ENCODE measurements around the gene CENPK. TPM values are rescaled to one million over a fixed set of nuclear protein-coding genes. Genes with fewer than 3 reads are reported as not detected.
A peak's percentile ranks its signal among the peaks of the same experiment; 100 is the strongest.
"Not testable (repeated sequence)": the region's sequence is repeated elsewhere in the genome, so short reads cannot be mapped to it uniquely, and the experiment has no call there.

Gene CENPK, protein sequence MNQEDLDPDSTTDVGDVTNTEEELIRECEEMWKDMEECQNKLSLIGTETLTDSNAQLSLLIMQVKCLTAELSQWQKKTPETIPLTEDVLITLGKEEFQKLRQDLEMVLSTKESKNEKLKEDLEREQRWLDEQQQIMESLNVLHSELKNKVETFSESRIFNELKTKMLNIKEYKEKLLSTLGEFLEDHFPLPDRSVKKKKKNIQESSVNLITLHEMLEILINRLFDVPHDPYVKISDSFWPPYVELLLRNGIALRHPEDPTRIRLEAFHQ
- 0.25 TPM for total RNA-seq

DNA sequence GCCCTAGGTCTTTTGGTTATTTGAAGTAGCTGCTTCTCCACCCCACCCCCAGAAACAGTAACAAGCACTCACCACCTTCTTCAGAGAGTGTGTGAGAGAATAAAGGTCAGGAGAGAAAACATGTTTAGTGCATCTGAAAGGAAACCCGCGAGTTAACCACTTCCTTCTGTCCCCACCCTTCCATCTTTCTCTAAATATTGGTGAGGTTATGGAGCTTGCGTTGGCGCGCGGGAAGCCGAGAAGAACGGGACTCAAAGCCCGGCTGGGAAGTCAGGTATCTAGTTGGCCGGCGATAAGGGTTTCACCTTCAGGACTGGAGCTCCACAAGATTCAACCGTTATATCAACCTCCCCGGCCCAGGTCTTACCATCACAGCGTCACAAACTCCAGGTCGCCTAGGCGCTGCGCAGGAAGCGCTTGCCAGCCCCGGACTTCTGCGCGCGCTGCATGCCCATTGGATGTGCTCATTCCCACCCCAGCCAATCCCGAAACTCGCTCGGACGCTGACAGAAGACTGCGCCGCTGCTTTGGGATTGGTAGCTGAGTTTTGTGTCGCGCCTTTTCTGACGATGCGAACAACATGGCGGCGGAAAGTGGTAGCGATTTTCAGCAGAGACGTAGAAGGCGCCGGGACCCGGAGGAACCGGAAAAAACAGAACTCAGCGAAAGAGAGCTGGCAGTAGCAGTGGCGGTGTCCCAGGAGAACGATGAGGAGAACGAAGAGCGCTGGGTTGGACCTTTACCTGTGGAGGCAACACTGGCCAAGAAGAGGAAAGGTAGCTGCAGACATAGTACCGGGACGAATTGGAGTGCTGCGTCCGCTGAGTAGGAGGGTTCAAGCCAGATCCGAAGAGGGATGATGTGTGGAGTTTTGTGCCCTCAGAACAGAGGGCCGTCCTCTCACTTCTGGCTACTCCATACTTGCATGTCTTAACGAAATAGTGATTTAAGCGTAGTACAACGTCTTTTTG is at the start of gene CENPK, which contains the start of gene PPWD1:
Gene CENPK, minus strand, starts transcription at position 438 of the 971 bp plus-strand sequence. CDS start 8,261 bp downstream, outside the sequence.
Gene PPWD1, plus strand, starts transcription at position 566 of the 971 bp plus-strand sequence. Its CDS starts 15 bp downstream, at position 581.
- peak; percentile 95 for DNase-seq (ENCODE audit: low spot score)
- peak; percentile 99 for ATAC-seq

DNA sequence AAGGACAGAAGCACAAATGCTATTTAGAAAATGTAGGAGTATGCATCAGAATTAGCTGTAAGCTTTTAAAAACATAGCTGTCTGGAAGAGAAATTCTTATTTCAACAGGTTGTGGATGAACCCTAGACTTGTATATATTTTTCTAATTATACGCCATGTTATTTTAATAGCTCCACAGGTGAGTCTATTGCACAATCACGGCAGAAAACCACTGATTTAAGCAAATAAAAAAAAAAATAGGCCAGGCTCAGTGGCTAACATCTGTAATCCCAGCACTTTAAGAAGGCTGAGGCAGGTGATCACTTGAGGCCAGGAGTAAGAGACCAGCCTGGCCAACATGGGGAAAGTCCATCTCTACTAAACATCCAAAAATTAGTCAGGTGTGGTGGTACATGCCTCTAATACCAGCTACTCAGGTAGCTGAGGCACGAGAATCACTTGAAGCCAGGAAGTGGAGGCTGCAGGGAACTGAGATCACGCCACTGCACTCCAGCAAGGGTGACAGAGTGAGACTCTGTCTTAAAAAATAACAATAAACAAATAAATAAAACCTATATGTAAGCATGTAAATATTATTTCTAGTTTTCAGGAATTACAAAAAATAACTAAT is 49.4 kb upstream of the CENPK start:
- ATAC-seq: no peak
- DNase-seq (ENCODE audit: low spot score): no peak

DNA sequence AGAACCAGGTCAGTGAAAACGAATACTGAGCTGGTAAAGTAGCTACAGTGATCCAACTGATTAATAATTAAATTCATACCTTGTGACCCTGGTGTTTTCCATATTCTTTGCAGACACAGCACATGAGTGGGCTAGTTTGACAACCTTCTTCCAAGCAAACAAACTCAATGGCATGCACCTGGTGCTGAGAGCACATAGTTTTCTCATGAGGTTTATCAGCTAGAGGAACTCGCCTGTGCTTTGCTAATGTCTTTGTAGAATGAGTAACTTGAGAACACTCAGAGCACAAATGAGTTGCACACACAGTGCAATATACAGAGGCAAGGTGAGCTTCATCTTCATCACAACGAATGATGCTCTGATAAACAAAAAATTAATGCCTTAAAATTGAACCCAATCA is 48.6 kb upstream of the CENPK start:
- no peak for ATAC-seq
- DNase-seq (ENCODE audit: low spot score): no peak

DNA sequence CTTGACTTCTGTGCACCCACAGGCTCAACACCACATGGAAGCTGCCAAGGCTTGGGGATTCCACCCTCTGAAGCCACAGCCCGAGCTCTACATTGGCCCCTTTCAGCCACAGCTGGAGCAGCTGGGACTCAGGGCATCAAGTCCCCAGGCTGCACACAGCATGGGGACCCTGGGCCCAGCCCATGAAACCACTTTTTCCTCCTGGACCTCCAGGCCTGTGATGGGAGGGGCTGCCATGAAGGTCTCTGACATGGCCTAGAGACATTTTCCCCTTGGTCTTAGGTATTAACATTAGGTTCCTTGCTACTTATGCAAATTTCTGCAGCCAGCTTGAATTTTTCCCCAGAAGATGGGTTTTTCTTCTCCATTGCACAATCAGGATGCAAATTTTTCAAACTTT is 38.8 kb upstream of the CENPK start:
- not testable (repeated sequence) for ATAC-seq

DNA sequence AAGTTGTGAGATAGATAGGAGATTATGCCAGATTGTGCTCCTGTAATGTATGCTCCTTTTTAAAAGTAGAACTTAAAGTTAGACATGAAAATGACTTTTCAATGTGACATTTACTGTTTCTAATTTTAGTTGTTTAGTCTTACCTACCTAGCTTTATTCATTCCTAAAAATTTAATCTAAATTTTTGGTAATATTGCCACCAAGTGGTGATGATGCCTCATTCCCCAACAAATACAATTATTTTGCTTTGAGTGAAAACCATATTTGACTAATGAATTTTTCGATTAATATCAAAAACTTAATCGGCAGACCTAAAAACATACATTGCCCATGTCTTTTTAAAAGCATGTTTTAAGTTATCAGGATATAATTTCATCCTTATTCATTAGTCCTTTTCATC is 25.7 kb upstream of the CENPK start:
- DNase-seq (ENCODE audit: low spot score) (no peak), ATAC-seq (no peak)

More for the DNA sequence above, 38.8 kb upstream of the CENPK start:
- not testable (repeated sequence) for DNase-seq (ENCODE audit: low spot score)

DNA sequence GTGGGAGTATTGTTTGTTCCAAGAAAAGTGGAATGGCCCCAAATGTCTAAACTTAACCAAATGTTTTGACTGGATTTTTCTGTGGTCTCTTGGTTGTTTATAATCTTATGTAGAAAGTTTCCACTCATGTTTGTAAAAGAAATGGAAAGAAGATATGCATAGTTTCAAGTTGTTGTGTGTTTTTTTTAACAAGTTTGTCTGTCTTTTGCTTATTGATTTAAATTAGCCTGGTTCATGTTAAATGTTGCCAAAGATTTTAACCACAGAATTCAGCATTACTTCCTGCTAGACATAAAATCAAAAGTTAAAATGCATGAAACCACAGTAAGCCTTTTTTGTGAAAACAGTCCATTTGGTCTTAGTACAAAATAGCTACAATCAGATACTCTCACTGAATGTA is 14.2 kb upstream of the CENPK start:
- no peak for DNase-seq (ENCODE audit: low spot score)
- no peak for ATAC-seq

DNA sequence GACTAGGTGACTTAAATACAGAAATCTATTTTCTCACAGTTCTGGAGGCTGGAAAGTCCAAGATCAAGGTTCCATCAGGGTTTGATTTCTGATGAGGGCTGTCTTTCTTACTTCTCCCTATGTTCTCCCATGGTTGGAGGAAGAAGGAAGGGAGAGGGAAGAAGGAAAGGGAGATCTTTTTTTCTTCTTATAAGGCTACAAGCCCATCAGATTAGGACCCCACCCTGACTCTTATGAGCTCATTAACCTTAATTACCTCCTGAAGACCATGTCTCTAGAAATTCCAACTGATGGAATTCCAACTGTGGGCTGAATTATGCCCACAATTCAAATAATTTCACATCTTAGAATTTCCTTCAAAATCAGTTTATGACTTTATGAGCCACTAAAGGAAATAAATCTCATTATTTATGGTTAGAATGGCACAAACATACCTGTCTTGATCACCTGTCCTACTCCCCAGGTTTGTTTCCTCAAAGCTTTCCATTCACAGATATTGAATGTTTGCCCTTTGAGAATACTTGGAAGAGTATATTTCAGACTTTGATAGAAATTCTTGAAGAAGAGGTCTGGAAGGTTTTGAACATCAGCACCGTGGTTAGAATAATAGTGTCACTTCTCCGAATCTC is 7.7 kb upstream of the CENPK start:
- DNase-seq (ENCODE audit: low spot score) (no peak), ATAC-seq (no peak)

DNA sequence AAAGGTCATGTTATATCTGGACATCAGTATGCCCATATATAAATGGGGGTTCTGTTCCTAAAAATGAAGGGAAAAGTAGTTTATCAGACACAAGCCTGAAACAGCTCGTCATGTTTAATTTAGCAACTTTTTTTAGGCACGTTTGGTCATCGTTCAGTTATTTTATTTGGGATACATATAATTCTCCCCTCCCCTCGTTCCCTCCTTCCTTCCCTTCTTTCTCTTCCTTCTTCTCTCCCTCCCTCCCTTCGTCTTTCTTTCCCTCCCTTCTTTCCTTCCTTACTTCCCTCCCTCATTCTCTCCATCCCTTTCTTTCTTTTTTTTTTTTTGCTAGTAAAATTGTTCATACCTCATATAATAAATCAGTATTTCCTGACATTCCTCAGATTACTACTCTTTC is 3.5 kb upstream of the CENPK start:
- DNase-seq (ENCODE audit: low spot score) (no peak), ATAC-seq (no peak)

DNA sequence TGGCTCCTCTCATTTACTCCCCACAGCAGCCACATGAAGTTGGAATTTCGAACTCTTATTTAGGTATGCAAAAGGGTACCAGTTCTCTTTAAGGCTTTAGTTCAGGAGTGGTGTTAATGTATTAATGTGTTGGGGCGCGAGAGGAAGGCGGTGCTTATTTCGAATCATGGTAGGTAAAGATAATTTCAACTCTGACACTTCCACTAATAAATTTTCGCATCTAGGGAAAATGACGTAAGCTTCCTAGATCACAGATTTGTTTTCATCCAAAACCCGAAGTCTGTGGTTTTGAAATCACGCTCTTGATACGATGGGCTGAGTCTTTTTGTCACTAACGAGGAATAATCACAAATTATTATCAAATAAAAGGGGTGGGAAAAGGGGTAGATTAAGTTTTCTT is 809 bp upstream of the CENPK start:
- ATAC-seq: no peak
- no peak for DNase-seq (ENCODE audit: low spot score)

DNA sequence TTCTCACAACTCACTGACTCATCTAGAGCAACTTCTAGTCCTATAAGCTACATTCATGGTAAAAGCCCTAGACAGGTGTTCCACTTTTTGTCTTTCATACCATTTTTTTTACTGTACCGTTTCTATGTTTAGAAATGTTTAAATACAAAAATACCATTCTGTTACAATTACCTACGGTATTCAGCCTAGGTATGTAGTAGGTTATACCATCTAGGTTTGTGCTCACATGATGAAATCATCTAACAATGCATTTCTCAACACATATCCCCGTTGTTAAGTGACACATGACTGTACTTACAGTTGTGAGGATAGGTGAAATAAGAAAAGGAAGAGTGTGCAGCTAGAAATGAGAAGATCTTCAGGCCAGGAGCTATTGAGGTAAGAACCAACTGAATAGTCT is 6.2 kb downstream of the CENPK start:
- ATAC-seq: no peak
- DNase-seq (ENCODE audit: low spot score): no peak

DNA sequence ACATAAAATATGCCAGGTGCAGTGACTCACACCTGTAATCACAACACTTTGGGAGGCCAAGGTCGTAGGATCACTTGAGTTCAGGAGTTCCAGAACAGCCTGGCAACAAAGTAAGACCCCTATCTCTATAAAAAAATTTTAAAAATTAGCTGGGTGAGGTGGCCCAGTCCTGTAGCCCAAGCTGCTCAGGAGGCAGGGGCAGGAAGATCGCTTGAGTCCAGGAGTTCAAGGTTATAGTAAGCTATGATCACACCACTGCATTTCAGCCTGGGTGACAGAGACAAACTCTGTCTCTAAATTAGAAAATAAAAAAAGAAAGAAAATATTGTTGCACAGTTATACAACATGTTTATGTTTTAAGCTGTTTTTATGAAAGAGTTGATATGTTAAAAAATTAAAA is 6.8 kb downstream of the CENPK start:
- DNase-seq (ENCODE audit: low spot score) (no peak), ATAC-seq (no peak)

DNA sequence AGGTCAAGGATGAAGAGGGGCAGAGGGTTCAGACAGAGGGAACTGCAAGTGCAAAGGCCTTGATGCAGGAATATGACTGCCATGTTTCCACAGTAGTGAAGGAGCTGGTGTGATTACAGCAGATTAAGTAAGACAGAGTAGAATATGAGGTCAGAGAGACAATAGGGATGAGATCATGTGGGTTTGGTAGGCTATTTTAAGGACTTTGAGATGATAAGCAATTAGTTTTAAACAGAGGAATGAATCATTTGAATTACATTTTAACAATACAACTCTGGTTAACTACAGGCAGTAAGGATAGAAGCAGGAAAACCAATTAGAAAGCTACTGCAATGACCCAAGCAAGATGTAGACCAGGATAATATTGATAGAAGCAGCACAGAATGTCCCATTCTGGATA is 7.7 kb downstream of the CENPK start:
- no peak for DNase-seq (ENCODE audit: low spot score)
- ATAC-seq: no peak

DNA sequence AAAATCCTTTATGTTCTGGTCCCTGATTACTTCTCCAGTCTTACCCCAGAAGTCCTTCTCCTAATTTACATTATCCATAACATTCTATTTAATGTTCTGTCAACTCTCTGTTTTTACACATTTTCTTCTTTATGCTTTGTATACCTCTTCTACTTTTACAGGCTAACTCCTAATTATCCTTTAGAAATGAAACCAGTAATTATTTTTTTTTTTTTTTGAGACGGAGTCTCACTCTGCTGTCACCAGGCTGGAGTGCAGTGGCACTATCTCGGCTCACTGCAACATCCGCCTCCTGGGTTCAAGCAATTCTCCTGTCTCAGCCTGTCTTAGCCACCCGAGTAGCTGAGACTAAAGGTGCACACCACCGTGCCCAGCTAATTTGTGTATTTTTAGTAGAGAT is 9.0 kb downstream of the CENPK start:
- no peak for ATAC-seq
- DNase-seq (ENCODE audit: low spot score): no peak

DNA sequence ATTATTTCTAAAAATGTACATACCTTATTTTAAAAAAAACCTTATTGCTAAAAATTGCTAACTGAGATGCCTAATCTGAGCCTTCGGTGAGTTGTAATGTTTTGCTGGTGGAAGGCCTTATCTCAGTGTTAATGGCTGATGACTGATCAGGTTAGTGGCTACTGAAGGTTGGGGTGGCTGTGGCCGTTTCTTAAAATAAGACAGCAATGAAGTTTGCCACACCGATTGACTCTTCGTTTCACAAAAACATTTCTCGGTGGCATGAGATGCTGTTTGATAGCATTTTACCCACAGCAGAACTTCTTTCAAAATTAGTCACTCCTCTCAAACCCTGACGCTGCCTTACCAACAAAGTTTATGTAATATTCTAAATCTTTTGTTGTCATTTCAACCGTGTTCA is 14.7 kb downstream of the CENPK start:
- DNase-seq (ENCODE audit: low spot score) (no peak), ATAC-seq (no peak)

DNA sequence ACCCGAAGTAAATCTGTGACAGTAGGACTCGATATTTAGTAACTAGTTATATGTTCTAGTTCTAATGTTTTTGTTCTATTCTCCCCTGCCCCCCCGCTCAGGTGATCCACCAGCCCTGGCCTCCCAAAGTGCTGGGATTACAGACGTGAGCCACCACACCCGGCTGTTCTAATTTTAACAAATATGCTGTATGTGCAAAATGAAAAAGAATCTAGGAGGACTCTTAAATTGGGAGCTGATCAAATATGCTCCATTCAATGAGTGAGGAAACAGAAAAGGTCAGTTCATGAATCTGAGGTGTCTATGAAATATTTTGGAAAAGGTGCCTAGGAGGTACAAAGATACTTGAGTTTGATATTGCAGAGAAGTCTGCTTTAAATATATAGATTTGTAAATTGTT is 16.8 kb downstream of the CENPK start:
- no peak for ATAC-seq

DNA sequence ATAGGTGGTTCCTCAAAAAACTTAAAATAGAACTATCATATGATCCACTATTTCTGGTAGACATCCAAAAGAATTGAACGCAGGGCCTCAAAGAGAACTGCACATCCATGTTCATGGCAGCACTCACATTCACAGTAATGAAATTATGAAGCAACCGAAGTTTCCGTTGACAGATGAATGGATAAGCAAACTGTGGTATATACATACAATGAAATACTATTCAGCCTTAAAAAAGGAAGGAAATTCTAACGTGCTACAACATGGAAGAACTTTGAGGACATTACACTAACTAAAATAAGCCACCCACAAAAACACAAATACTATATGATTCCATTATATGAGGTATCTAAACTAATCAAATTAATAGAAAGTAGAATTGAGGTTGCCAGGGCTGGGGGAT is 18.5 kb downstream of the CENPK start:
- no peak for DNase-seq (ENCODE audit: low spot score)
- no peak for ATAC-seq

More for the DNA sequence above, 16.8 kb downstream of the CENPK start:
- DNase-seq (ENCODE audit: low spot score): no peak

DNA sequence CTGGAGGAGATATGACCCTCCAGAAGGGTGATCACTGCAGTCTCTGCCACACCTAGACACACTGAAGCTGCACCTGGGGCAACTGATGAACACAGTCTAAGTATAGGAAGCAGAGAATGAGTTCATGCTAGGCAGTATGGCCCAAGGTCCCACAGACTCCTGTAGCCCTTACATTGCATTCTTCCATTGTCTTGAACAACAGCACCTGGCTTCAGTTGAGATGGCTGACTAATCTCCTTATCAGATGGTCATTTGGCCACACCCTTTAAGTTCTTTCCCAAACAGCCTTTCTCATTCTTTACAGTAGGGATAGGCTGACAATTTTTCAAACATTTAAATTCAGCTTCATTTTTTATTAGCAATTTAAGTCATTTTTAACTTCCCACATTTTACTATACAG is 23.1 kb downstream of the CENPK start:
- ATAC-seq: no peak
- no peak for DNase-seq (ENCODE audit: low spot score)

DNA sequence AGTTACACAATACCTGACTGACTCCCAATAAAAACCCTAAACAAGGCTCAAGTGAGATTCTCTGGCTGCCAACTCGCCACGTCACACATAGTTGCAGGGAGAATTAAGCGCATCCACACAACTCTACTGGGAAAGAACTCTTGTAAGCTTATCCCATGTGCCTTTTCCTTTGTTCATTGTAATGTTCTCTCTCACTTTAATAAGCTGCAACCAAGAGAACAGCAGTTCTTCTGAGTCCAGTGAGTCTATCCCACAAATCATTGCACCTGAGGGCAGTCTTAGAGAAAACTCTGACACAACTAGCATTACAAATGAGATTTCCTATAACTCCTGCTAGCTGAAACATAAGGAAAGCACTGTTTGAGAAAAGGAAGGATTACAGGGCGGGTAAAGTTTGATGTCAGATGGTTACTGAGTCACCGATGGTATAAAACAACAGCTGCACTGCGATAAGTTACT is 27.4 kb downstream of the CENPK start:
- DNase-seq (ENCODE audit: low spot score): no peak

DNA sequence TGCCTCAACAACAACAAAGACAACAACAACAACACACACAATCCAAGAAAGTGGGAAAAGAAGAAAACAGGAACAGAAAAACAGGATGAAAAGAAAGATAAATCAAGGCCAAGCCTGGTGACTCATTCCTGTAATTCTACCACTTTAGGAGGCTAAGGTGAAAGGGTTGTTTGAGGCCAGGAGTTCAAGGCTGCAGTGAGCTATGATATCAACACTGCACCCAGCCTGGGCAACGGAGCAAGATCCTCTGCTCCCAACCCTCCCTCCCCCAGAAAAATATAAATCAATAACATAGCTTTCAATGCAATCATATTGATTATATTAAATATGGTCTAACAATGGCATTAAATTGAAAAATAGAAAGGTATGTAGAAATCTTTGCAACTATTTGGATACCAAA is 32.1 kb downstream of the CENPK start:
- ATAC-seq (no peak), DNase-seq (ENCODE audit: low spot score) (no peak)

More for the DNA sequence above, 27.4 kb downstream of the CENPK start:
- no peak for ATAC-seq

DNA sequence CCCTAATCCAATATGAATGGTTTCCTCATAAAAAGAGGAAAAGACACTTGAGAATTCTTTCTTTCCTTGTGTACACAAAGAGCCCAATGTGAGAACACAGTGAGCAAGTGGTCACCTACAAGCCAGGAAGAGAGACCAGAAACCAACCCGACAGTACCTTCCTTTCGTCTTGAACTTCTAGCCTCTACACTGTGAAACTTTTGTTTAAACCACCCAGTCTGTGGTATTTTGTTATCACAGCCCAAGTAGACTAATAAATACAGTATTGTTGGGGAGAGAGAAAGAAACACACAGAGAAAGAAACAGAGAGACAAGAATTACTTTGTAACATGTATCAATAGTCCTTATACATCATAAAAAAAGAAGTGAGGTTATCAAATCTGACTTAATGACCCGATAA is 37.2 kb downstream of the CENPK start:
- no peak for ATAC-seq

More for the DNA sequence above, 37.2 kb downstream of the CENPK start:
- DNase-seq (ENCODE audit: low spot score): no peak
